HG02840 (cell line): ENCODE data around the gene PCARE.
"Not testable (repeated sequence)": the region's sequence is repeated elsewhere in the genome, so short reads cannot be mapped to it uniquely, and the experiment has no call there.

Source experiments
- ATAC-seq: cut with Tn5 transposase; IDR thresholded peaks from one replicate; pipeline ENCODE4 v1.9.1; 2021; ENCODE audit warnings: mild to moderate bottlenecking, moderate library complexity, moderate number of reproducible peaks; ENCODE audit not compliant: unreplicated experiment, low FRiP score

The PCARE gene

GRCh38 chr2:29074411-29074810 lies at the start of gene PCARE:
Gene PCARE (minus strand): TSS chr2:29074523. CDS start chr2:29074261, 262 bp downstream.
- ATAC-seq = no peak

DNA sequence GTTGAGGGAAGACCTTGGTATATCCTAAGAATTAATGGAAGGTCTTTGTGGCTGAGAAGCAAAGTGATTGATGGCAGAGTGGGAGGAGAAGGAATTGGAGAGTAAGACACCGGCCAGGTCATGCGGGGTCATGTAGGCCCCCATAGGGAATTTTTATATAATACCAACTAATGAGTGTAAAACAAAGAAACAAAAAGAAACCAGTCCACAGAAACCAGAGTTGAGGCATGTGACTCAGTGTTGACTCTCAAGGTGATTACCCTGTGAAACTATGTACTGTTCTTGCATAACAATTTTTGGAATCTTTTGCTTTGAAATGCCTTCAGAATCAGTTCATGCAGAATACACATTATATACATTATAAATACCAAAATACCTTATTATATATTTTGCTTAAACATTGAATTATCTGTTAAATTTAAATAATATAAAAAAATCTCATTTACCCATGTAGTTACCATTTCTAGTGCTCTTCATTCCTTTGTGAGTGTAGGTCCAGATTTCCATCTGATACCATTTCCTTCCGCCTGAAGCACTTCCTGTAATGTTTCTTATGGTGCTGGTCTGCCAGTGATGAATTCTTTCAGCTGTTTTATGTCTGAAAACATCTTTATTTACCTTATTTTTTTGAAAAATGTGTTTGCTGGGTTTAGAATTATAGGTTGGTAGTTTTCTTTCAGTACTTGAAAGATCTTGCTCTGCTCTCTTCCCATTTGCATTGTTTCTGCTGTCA lies 49.5 kb upstream of the PCARE start:
- no peak for ATAC-seq

GRCh38 chr2:29120846-29121245 lies 46.5 kb upstream of the PCARE start:
- no peak for ATAC-seq

DNA sequence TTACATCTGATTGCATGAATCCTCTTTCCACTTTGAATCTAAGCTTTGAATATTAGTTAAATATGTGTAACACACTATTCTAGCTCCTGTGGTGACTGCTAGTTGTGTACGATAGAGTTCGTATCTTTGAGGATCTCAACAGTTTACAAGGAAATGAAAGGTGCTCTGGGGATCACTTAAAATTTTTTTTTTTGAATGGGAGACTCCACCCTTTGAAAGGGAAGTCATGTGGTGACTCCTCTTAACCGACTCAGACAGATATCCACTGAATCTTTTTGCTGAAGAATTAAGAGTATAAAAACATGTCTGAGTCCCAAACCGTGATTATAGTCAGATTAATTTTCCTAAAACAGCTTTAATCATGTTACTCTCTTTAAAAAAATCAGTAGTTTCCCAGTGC lies 44.9 kb upstream of the PCARE start:
- ATAC-seq = no peak

GRCh38 chr2:29117636-29118303 lies 43.4 kb upstream of the PCARE start:
- ATAC-seq = no peak

DNA sequence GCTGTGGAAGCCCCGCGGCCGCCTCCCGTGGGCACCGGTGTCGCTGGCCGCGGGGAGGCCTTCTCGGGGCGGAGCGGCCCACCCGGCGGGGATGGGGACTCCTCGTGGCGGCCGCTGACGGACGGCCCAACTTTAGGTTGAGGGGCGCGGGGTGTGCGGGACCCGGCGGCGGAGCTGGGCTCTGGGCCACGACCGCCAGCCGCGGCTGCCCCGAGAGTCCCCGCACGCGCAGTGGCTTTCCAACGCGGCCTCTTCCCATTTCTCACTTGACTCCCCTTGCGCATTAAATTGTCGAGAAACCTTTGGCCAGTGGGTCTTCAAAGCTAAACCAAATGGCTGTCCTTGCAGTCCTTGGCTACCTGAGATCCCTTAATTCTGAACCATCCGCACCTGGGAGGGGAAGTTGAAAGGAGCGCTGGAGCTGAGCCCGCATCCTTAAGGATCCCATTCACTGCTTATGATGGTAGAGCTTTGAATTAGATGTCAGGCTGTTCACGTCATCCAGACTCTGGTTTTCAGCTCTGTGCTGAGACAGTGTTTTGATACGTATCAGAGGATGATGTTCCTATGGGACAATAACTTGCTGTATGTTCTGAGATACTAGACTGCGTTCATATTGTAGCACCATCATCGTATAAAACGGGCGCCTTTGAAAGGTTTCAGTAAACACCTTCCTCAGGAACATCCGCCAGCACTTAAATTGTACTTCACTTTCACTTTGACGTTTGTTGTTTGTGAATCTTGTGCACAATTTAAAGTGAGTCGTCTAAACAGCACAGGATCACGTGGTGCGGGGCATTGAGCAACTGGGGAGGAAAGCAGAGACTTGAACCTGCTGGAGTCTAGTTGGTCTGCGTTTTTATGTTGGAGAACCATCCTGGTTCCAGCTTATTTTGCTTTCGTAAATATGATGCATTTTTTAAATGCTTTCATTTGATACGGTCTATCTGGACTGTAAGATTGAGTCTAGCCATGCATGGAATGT lies 41.8 kb upstream of the PCARE start:
- no peak for ATAC-seq

GRCh38 chr2:29114946-29115609 lies 40.8 kb upstream of the PCARE start, which contains the start of gene CLIP4:
Gene CLIP4 (plus strand): TSS chr2:29115415. CDS start chr2:29121389, 5,974 bp downstream.
- ATAC-seq = no peak

- no peak for ATAC-seq
These were observed 40.2 kb upstream of the PCARE start for GRCh38 chr2:29114586-29114945.

GRCh38 chr2:29113891-29114321 lies 39.6 kb upstream of the PCARE start:
- no peak for ATAC-seq

GRCh38 chr2:29113027-29113686 lies 38.8 kb upstream of the PCARE start:
- ATAC-seq = no peak

DNA sequence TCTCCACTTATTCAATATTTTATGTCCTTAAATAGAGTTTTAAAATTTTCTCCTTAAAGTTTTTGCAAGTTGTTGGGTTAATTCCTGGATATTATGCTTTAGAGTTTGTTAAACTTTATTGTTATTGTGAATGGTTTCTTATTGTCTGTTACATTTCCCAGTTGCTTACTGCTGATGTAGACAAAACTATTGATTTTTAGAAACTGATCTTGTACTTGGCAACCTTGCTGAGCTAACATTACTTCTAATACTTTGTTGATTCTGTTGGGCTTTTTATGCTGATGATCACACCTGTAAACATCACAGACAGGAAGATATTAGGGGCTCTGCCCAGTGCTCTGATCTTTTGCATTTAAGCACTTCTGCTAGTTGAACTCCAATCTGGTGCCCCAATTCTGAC lies 38.1 kb upstream of the PCARE start:
- no peak for ATAC-seq

GRCh38 chr2:29110916-29111535 lies 36.7 kb upstream of the PCARE start:
- no peak for ATAC-seq

DNA sequence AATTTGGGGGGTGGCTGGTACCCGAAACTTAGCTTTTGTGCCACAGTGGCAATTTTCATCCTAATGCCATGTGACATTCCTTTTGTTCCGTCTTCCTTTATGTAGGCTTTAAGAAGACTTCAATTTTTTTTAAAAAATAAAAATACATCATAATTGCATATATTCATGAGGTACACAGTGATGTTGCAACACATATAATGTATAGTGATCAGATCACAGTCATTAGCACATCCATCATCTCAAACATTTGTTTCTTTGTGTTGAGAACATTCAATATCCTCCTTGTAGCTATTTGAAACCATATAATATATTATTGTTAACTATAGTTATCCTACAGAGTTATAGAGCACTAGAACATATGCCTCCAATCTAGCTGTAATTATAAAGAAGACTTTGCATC lies 34.9 kb upstream of the PCARE start:
- no peak for ATAC-seq

DNA sequence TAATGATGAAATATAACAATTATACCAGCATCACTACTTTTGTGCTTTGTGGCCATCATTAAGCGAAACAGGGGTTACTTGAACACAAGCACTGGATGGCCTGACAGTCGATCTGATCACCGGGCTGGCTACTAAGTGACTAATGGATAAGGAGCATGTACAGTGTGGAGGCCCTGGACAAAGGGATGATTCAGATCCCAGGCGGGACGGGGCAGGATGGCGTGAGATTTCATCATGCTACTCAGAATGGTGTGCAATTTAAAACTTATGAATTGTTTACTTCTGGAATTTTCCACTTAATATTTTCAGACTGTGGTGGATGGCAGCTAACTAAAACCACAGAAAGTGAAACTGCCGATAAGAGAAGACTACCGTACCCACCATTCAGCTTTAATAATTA lies 33.9 kb upstream of the PCARE start:
- ATAC-seq = no peak

GRCh38 chr2:29107547-29107946 lies 33.2 kb upstream of the PCARE start:
- not testable (repeated sequence) for ATAC-seq

GRCh38 chr2:29106980-29107388 lies 32.7 kb upstream of the PCARE start:
- ATAC-seq = no peak

- ATAC-seq = no peak
These were observed 31.9 kb upstream of the PCARE start for GRCh38 chr2:29106256-29106655.

DNA sequence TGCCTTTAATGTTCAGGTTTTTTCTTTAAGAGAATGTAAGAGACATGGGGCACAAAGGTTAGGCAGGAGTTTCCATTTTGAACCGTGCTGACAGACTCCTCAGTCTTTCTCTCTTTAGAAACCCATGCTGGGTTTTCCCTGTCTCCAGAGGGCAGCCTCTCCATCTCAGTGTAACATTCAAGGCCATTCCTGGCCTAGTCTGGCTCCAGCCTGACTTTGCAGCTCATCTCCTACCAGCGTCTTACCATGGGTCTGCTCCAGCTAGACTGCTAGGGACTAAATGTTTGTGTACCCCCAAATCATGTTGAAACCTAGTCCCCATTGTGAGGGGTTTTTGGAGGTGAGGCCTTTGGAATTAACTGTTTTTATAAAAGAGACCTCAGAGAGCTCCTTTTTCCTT lies 31.1 kb upstream of the PCARE start:
- no peak for ATAC-seq

GRCh38 chr2:29104688-29105087 lies 30.4 kb upstream of the PCARE start:
- no peak for ATAC-seq
